ENCODE results near the gene FITM2.

The FITM2 gene

GRCh38 chr20:44279228-44279627, 31.8 kb downstream of the FITM2 start:
- DNase-seq = no peak

- DNase-seq = no peak
These were observed 36.5 kb downstream of the FITM2 start for GRCh38 chr20:44274303-44275017.

- DNase-seq = no peak
These were observed 37.5 kb downstream of the FITM2 start for GRCh38 chr20:44273231-44274215.

- DNase-seq = no peak
These were observed 38.9 kb downstream of the FITM2 start for GRCh38 chr20:44271915-44272663.

- no peak for DNase-seq
These were observed 42.2 kb downstream of the FITM2 start for GRCh38 chr20:44268802-44269201.

- no peak for DNase-seq
These were observed 46.7 kb downstream of the FITM2 start for GRCh38 chr20:44264287-44264686.

- DNase-seq = no peak
These were observed 52.6 kb downstream of the FITM2 start for GRCh38 chr20:44258226-44258890.

- no peak for DNase-seq
These were observed 54.0 kb downstream of the FITM2 start for GRCh38 chr20:44256961-44257360.

- no peak for DNase-seq
These were observed 55.1 kb downstream of the FITM2 start for GRCh38 chr20:44255942-44256341.

GRCh38 chr20:44254073-44254472, 56.9 kb downstream of the FITM2 start:
- DNase-seq = no peak

- no peak for DNase-seq
These were observed 57.5 kb downstream of the FITM2 start for GRCh38 chr20:44253528-44253927.

Measured in activated CD4-positive, CD25-positive, alpha-beta regulatory T cell (primary cell).